Measurements from ENCODE around the gene LAMC3. TPM values are rescaled to one million over a fixed set of nuclear protein-coding genes. Genes with fewer than 3 reads are reported as not detected.

The LAMC3 gene
- total RNA-seq, 4 donors from 2014 or later: 0.06 to 0.50 (median 0.34) TPM; not detected in 1

GRCh38 chr9:130986356-130986965 is 22.5 kb upstream of the LAMC3 start:
- no peaks in the 10 kb centered on the region for H3K9me3 ChIP-seq
- WGBS: 62% methylated on average over 11 of the region's 24 CpGs
- H3K36me3 ChIP-seq: no peaks in the 10 kb centered on the region
- DNase-seq (ENCODE audit: extremely low spot score): no peak
- H3K4me1 ChIP-seq: no peaks in the 10 kb centered on the region
- peaks cover 0 to 43% (median 0%) of the 10 kb centered on the region in 4 donors for H3K27me3 ChIP-seq
- no peak overlapping the region for H3K27ac ChIP-seq (replicated peaks in 1 of 4)
- TF ChIP-seq EP300 (IDR thresholded peaks at IDR 0.05): no peak
- no peak overlapping the region for H3K4me3 ChIP-seq
- intact Hi-C loops (cut with DNase I): no loop called here

- no peaks in the 10 kb centered on the region for H3K36me3 ChIP-seq
- TF ChIP-seq POLR2A (IDR thresholded peaks at IDR 0.05; ENCODE audit: low read depth) (no peak), CTCF (IDR thresholded peaks at IDR 0.05) (no peak), POLR2AphosphoS5 (IDR thresholded peaks at IDR 0.05) (no peak), EP300 (IDR thresholded peaks at IDR 0.05) (no peak)
- H3K27ac ChIP-seq (replicated peaks in 1 of 4): no peak overlapping the region
- 71% methylated on average over 7 of the region's 7 CpGs for WGBS
- no peaks in the 10 kb centered on the region for H3K4me1 ChIP-seq
- intact Hi-C loops (cut with DNase I): no loop called here
- DNase-seq (ENCODE audit: extremely low spot score): no peak
- H3K27me3 ChIP-seq: peaks cover 0 to 47% (median 0%) of the 10 kb centered on the region in 4 donors
- no peak overlapping the region for H3K4me3 ChIP-seq
- H3K9me3 ChIP-seq: no peaks in the 10 kb centered on the region
These were observed 21.9 kb upstream of the LAMC3 start for GRCh38 chr9:130987054-130987453.

GRCh38 chr9:130987738-130988399 is 21.1 kb upstream of the LAMC3 start:
- 64% methylated on average over 10 of the region's 10 CpGs for WGBS
- intact Hi-C loops (cut with DNase I): no loop called here
- Histone ChIP-seq H3K4me3 (no peak overlapping the region), H3K4me1 (no peaks in the 10 kb centered on the region), H3K9me3 (no peaks in the 10 kb centered on the region), H3K36me3 (no peaks in the 10 kb centered on the region), H3K27me3 (peaks cover 0 to 48% (median 0%) of the 10 kb centered on the region in 4 donors), H3K27ac (replicated peaks in 1 of 4) (no peak overlapping the region)
- DNase-seq (ENCODE audit: extremely low spot score): no peak
- no peak for TF ChIP-seq POLR2A (IDR thresholded peaks at IDR 0.05; ENCODE audit: low read depth)
- no peak for TF ChIP-seq EP300 (IDR thresholded peaks at IDR 0.05)
- TF ChIP-seq CTCF (IDR thresholded peaks at IDR 0.05): no peak
- TF ChIP-seq POLR2AphosphoS5 (IDR thresholded peaks at IDR 0.05): no peak

DNA sequence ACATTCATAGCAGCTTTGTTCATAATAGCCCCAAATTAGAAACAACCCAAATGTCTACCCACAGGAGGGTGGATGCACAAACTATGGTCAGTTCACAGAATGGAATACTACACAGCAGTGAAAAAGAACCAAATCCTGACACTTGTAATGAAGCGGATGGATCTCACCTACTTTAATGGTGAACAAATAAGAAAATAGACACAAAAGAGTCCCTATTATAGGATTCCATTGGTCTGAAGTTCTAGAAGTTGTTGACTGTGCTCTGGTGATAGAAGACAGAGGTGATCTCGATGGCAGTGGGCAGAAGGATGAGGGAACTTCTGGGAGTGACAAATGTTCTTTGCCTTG is 20.6 kb upstream of the LAMC3 start:
- no peak overlapping the region for H3K4me3 ChIP-seq
- no peaks in the 10 kb centered on the region for H3K4me1 ChIP-seq
- H3K27ac ChIP-seq (replicated peaks in 1 of 4): no peak overlapping the region
- 50% methylated on average over 2 of the region's 2 CpGs for WGBS
- intact Hi-C loops (cut with DNase I): no loop called here
- DNase-seq (ENCODE audit: extremely low spot score): no peak
- TF ChIP-seq POLR2A (IDR thresholded peaks at IDR 0.05; ENCODE audit: low read depth): no peak
- TF ChIP-seq POLR2AphosphoS5 (IDR thresholded peaks at IDR 0.05): no peak
- no peak for TF ChIP-seq CTCF (IDR thresholded peaks at IDR 0.05)
- no peak for TF ChIP-seq EP300 (IDR thresholded peaks at IDR 0.05)
- no peaks in the 10 kb centered on the region for H3K9me3 ChIP-seq
- no peaks in the 10 kb centered on the region for H3K36me3 ChIP-seq
- peaks cover 0 to 50% (median 0%) of the 10 kb centered on the region in 4 donors for H3K27me3 ChIP-seq

DNA sequence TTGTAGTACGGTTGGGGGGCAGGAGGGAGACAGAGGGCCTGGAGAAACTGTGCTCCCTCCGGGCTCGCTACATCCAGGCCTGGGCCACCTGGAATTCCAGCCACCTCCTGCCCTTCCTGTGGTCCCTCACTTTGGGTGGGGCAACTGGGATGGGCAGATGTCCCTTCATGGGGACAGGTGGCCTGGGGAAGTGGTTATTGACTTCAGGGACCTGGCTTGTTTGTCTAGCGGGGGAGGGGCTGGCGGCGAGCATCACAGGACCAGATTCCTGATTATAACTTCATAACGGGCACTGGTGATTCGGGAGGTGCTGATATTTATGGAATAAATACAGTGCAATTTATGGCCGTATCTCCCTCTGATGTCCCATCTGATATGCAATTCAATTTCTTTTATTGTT is 20.1 kb upstream of the LAMC3 start:
- no peaks in the 10 kb centered on the region for H3K9me3 ChIP-seq
- intact Hi-C loops (cut with DNase I): no loop called here
- H3K36me3 ChIP-seq: no peaks in the 10 kb centered on the region
- no peak overlapping the region for H3K27ac ChIP-seq (replicated peaks in 1 of 4)
- no peaks in the 10 kb centered on the region for H3K4me1 ChIP-seq
- H3K4me3 ChIP-seq: no peak overlapping the region
- WGBS: 83% methylated on average over 9 of the region's 9 CpGs
- TF ChIP-seq EP300 (IDR thresholded peaks at IDR 0.05) (no peak), POLR2AphosphoS5 (IDR thresholded peaks at IDR 0.05) (no peak)
- H3K27me3 ChIP-seq: peaks cover 0 to 56% (median 0%) of the 10 kb centered on the region in 4 donors
- no peak for DNase-seq (ENCODE audit: extremely low spot score)
